Activated naive CD8-positive, alpha-beta T cell (primary cell): ENCODE results near the gene LRP1B.

ENCODE experiments used
- H3K27ac Mint-ChIP-seq: one replicate; pipeline ENCODE4 v1.8.0; 2021; ENCODE audit warnings: mixed read lengths
- H3K27me3 Mint-ChIP-seq: one replicate; pipeline ENCODE4 v1.8.0; 2021; ENCODE audit warnings: mixed read lengths
- H3K36me3 Mint-ChIP-seq: one replicate; pipeline ENCODE4 v1.8.0; 2021; ENCODE audit warnings: mixed read lengths
- H3K4me1 Mint-ChIP-seq: one replicate; pipeline ENCODE4 v1.8.0; 2021; ENCODE audit warnings: low read depth, mixed read lengths
- H3K4me3 Mint-ChIP-seq: one replicate; pipeline ENCODE4 v1.8.0; 2021; ENCODE audit warnings: mild to moderate bottlenecking, mixed read lengths
- H3K9me3 Mint-ChIP-seq: one replicate; pipeline ENCODE4 v1.8.0; 2021; ENCODE audit warnings: low read depth, mixed read lengths

LRP1B gene

DNA sequence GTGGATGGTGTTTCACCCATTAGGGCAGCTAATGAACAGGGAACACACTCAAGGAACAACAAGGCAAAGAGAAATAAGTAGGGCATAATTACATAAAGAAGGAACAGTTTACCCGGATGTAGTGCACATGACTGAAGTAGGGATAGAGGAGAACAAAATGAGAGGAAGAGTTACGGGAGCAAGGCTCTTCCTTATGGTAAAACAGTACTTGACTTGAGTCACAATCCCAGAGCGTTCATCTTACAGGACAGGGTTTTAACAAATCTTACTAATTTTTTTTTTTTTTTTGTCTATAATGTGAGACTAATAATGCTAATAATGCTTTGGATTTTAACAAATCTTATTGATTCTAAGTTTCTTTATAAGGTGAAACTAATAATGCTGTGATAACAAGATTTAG, 1329.5 kb downstream of the LRP1B start:
- no peaks in the 10 kb centered on the region for H3K27me3 Mint-ChIP-seq
- no peak overlapping the region for H3K4me3 Mint-ChIP-seq
- no peak overlapping the region for H3K27ac Mint-ChIP-seq
- no peaks in the 10 kb centered on the region for H3K9me3 Mint-ChIP-seq
- H3K4me1 Mint-ChIP-seq = no peaks in the 10 kb centered on the region
- no peaks in the 10 kb centered on the region for H3K36me3 Mint-ChIP-seq

DNA sequence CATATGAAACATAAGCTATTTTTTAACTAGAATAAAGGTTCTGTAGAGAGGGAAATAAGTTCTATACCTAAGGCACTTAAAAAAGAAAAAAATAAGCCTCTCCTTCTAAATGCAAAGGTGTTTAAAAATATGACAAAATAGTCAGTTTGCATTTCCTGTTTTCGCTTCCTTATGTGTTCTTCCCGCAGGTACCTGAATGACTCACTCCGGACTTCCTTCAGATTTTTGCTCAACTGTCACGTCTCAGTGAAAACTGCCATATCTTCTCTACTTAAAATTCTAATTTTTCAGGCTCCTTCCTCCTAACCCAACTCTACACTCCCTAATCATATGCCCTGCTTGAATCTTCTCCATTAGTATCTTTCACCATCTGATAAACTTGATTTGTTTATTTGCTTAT, 1333.1 kb downstream of the LRP1B start:
- Mint-ChIP-seq H3K27me3 (no peaks in the 10 kb centered on the region), H3K4me1 (no peaks in the 10 kb centered on the region), H3K27ac (no peak overlapping the region), H3K4me3 (no peak overlapping the region), H3K9me3 (no peaks in the 10 kb centered on the region), H3K36me3 (no peaks in the 10 kb centered on the region)

DNA sequence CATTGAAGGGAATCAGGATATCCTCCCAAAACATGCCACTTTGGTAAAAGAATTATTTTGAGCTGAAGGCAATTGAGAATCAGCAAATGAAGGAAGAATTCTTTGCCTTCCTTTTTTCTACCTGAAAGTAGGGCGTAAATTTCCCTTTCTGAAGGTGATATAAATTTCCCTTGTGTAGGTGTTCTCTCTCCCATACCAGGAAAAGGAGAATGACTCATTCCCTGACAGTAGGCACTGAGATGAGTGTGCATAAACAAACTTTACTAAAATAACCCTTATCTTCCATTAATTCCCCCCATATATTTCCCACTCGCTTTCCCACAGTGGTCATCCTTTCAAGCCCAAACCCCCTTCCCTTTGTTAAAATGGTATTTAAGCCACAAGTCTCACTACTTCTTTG, 1339.0 kb downstream of the LRP1B start:
- Mint-ChIP-seq H3K27ac (no peak overlapping the region), H3K4me1 (no peaks in the 10 kb centered on the region), H3K36me3 (no peaks in the 10 kb centered on the region), H3K4me3 (no peak overlapping the region), H3K9me3 (peaks cover 3% of the 10 kb centered on the region), H3K27me3 (no peaks in the 10 kb centered on the region)

DNA sequence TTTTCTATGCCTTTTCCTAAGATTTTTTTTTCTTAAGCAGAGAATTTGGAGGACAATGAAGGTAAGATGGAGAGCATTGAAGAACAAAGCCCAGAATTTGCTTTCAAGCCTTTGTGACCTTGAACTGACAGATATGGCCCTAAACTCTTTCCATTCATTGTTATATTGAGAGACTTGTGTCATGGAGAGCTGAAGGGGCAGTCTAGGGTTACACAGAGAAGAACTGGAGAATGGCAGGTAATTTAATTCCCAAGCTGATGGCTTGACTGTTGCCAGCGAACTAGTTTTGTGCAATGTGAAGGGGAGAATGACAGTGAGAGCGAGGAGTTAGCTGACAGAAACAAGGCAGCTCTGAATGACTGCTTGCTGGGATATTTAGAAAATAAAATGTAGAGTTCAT, 1344.2 kb downstream of the LRP1B start:
- Mint-ChIP-seq H3K9me3 (peaks cover 6% of the 10 kb centered on the region), H3K36me3 (no peaks in the 10 kb centered on the region), H3K4me1 (no peaks in the 10 kb centered on the region), H3K27ac (no peak overlapping the region), H3K4me3 (no peak overlapping the region), H3K27me3 (no peaks in the 10 kb centered on the region)

DNA sequence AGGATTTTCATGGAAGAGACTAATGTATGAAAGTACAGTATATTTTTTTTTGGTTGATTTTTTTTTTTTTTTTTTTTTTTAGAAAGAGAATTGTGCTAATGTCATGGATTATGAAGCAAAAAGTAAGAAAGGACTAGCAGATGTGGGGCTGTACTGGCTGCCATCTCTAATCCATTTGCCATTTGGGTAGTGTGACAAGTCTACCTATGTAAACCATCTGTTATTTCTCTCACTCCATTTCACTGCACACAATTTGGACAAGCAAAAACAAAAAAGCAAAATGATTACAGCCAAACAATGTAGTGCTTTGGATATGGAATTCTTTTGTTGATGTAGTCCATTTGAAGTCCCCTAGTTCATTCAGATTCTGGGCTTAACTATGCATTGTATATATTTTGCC, 1355.4 kb downstream of the LRP1B start:
- Mint-ChIP-seq H3K27ac (no peak overlapping the region), H3K4me1 (no peaks in the 10 kb centered on the region), H3K9me3 (no peaks in the 10 kb centered on the region), H3K36me3 (no peaks in the 10 kb centered on the region), H3K27me3 (no peaks in the 10 kb centered on the region), H3K4me3 (no peak overlapping the region)

DNA sequence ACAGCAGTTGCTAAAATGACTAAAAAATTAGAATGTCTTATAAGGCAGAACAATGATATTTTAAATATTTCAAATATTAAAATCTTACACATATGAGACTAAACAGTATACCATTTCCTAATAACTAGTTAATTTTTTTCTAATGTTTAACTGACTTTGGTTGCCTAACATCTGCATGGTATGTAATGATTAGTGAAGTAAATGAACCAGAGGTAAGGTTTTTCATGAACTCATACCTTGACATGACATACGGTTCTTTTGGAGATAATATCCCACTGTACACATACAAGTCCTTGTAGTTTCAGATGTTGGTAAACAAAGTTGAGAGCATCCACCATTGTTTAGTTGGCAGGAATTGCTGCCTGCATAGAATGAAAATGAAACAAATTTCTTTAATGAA, 1360.2 kb downstream of the LRP1B start:
- Mint-ChIP-seq H3K36me3 (no peaks in the 10 kb centered on the region), H3K9me3 (no peaks in the 10 kb centered on the region), H3K27ac (no peak overlapping the region)

DNA sequence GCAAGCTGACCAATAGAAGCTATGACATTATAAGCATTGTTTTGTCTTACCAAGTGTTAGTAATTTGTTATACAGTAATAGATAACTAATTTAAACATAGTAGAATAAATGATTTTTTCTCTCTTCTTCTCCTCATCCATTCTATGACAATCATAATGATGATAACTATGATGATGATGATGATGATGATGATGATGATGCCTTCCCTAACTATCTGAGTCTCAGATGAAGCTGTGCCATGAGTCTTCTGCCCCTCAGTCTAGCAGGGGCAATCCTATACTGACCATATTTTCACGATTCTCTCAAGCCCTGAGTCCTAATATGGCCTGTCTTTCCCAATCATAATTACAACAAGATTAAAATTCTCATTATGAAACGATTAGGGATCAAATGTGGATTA, 1369.0 kb downstream of the LRP1B start:
- no peak overlapping the region for H3K27ac Mint-ChIP-seq
- no peaks in the 10 kb centered on the region for H3K36me3 Mint-ChIP-seq
- no peak overlapping the region for H3K4me3 Mint-ChIP-seq
- H3K27me3 Mint-ChIP-seq = no peaks in the 10 kb centered on the region
- no peaks in the 10 kb centered on the region for H3K9me3 Mint-ChIP-seq
- H3K4me1 Mint-ChIP-seq = no peaks in the 10 kb centered on the region

More for the DNA sequence above, 1360.2 kb downstream of the LRP1B start:
- H3K4me1 Mint-ChIP-seq = no peaks in the 10 kb centered on the region
- H3K27me3 Mint-ChIP-seq = no peaks in the 10 kb centered on the region
- H3K4me3 Mint-ChIP-seq = no peak overlapping the region

DNA sequence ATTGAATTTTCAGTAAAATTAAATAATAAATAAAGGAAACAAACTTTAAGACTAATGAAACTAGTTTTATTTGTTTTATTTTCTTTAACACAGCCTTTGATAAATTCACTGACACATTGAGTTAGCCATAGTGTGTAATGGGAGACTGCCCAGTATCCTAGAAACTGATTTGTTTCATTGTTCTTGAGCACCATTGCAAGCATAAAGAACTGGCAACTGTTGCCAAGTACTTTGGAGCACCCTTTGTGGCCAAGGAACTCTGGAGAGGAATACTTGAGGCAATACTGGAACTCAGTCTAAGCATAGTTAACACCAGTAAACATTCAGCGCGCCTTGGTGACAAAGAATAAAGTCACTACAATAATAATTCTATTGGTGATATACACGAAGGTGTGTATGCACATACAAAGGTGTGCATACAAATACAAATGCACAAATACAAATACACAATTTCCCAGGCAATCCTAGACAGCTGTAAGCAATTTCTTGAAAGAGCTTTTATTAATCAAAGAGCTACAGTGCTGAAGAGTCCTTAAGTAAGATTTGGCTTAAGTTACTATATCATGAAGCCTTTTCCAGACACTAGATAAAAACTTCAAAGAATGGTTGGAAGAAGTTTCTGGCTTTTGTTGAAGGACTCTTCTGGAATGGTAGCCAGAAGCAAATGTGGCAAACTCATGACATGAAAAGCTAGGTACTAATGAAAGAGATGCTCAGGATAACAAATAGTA, 1371.2 kb downstream of the LRP1B start:
- Mint-ChIP-seq H3K4me1 (no peaks in the 10 kb centered on the region), H3K9me3 (peaks cover 3% of the 10 kb centered on the region), H3K36me3 (no peaks in the 10 kb centered on the region)

DNA sequence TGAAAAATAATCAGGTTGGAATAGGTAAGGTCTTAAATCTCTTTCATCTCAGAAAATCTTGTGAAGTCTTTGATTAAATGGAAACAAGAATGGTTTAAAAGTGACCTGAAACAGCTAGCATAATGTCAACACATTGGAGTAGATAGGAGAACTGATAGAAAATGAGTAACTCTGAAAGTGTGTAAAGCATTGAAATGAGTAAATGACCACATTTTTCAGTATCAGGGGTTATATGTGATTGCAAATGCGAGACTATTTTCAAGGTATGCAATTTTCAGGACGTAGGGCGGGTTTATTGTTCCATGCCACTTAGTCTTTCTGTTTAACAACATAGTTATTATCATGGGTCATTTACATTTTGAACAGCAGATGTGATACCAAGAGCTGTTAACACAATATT, 1383.2 kb downstream of the LRP1B start:
- Mint-ChIP-seq H3K36me3 (no peaks in the 10 kb centered on the region), H3K27me3 (no peaks in the 10 kb centered on the region), H3K4me3 (no peak overlapping the region), H3K9me3 (peaks cover 10% of the 10 kb centered on the region), H3K4me1 (no peaks in the 10 kb centered on the region), H3K27ac (no peak overlapping the region)

More for the DNA sequence above, 1371.2 kb downstream of the LRP1B start:
- Mint-ChIP-seq H3K27me3 (no peaks in the 10 kb centered on the region), H3K27ac (no peak overlapping the region), H3K4me3 (no peak overlapping the region)

DNA sequence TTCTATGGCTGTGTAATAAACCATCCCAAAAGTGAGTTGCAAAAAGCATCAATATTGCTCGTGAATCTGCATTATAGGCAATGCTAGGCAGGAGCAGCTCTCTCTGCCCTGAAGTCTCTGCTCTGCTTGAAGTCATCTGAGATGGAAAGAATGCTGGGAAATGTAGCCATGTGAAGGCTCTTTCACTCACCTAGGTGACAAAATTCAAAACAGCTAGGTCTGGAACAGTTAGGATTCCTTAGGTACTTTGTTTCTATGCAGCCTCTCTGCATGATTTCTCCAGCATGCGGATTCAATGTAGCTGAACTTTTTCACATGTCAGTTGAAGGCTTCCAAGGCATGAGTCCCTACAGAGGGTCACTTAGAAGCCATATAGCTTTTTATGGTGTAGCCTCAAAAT, 1383.7 kb downstream of the LRP1B start:
- peaks cover 10% of the 10 kb centered on the region for H3K9me3 Mint-ChIP-seq
- H3K27me3 Mint-ChIP-seq = no peaks in the 10 kb centered on the region
- no peak overlapping the region for H3K4me3 Mint-ChIP-seq
- no peaks in the 10 kb centered on the region for H3K36me3 Mint-ChIP-seq
- H3K27ac Mint-ChIP-seq = no peak overlapping the region
- H3K4me1 Mint-ChIP-seq = no peaks in the 10 kb centered on the region

DNA sequence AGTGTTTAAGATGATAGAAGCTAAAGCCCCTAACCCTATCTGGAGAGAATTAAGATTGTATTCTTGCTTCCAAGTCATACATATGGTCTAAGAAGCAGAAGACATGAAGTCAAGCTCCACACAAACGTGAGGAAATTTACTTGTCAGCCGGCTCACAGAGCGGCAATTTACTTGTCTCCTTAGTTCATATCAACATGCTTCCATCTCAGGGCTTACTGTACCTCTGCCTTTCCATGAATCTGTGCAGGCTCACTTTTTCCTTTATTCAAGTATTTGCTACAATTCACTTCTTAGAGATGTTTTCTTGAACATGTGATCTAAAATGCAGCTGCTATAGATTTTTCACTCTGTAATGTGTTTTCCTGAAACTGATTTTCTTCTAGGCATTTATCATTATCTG, 1386.4 kb downstream of the LRP1B start:
- no peak overlapping the region for H3K4me3 Mint-ChIP-seq
- H3K27me3 Mint-ChIP-seq = no peaks in the 10 kb centered on the region
- no peaks in the 10 kb centered on the region for H3K36me3 Mint-ChIP-seq
- H3K4me1 Mint-ChIP-seq = no peaks in the 10 kb centered on the region
- H3K27ac Mint-ChIP-seq = no peak overlapping the region
- H3K9me3 Mint-ChIP-seq = peaks cover 10% of the 10 kb centered on the region

DNA sequence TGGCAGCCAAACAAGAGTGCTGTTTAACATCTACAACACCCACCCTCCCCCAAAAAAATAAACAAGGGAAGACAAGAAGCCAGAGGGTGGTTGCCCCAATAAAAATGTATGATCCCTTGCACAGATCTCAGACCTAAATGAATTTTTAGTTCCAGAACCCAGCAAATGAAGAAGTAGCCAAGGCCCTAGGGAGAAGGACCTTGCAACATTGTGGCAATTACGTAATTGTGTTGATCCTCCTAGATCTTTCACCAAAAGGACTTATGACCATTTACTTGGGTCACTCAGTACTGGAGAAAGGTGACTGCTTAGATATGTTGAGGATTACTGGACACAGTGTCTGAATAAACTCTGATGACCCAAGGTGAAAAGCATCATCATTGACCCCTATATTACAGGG, 1393.8 kb downstream of the LRP1B start:
- no peaks in the 10 kb centered on the region for H3K4me1 Mint-ChIP-seq
- H3K27me3 Mint-ChIP-seq = no peaks in the 10 kb centered on the region
- peaks cover 20% of the 10 kb centered on the region for H3K9me3 Mint-ChIP-seq
- H3K4me3 Mint-ChIP-seq = no peak overlapping the region
- H3K36me3 Mint-ChIP-seq = no peaks in the 10 kb centered on the region
- no peak overlapping the region for H3K27ac Mint-ChIP-seq

DNA sequence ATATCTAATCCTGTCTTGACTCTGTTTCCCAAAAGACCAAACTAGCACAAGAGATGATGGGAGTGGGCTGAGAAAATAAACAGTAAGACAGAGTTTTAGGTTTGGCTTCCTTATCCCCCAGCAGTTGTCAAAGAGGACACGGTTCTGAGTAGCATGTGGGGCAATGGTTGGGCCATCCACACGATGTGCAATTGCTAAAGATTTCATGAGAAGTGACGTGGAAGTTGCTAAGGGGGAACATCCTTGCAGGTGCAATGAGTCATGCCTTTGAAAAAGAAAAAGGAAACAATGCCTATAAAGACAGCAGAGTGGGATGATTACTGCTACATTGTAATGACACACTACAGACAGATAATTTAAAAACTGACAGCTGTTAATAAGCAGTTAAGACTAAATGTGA, 1395.8 kb downstream of the LRP1B start:
- H3K4me1 Mint-ChIP-seq = no peaks in the 10 kb centered on the region
- peaks cover 24% of the 10 kb centered on the region for H3K9me3 Mint-ChIP-seq
- H3K4me3 Mint-ChIP-seq = no peak overlapping the region
- H3K27me3 Mint-ChIP-seq = no peaks in the 10 kb centered on the region
- H3K36me3 Mint-ChIP-seq = no peaks in the 10 kb centered on the region
- no peak overlapping the region for H3K27ac Mint-ChIP-seq

DNA sequence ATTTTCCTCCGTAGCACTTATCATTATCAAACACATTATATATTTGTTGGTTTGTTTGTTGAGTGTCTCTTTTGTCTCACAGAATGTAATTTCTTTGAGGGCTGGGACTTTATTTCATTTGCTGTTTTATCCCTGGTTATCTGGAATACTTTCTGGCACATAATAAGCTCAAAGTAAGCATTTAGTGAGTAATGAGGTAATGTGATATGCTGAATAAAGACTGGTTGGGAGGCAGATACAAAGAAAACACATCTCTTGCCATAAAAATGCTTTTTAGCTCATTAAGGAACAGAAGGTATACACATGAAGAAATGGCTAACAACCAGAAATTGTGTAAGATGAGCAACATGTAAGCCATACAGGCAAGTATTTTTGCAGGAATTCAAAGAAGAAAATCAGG, 1411.8 kb downstream of the LRP1B start:
- peaks cover 20% of the 10 kb centered on the region for H3K9me3 Mint-ChIP-seq
- no peaks in the 10 kb centered on the region for H3K4me1 Mint-ChIP-seq
- H3K27ac Mint-ChIP-seq = no peak overlapping the region

DNA sequence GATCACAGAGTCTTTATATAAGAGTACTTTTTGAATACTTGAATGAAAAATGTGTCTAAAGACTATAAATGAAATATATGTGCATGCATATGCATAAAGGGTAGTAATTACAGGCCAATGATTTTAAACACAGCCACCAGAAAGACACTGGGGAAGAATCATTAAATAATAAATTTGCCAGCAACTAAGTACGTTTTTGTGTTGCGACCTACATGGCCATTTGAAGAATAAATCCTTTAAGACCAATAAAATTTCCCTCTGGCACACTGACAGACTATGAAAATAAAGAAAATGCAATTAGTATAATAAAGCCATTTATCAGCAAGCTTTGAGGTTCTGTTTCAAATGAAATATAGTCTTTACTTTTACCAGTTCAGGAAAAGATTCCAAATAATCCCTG, 1413.3 kb downstream of the LRP1B start:
- Mint-ChIP-seq H3K36me3 (no peaks in the 10 kb centered on the region), H3K9me3 (peaks cover 16% of the 10 kb centered on the region), H3K4me3 (no peak overlapping the region), H3K27me3 (no peaks in the 10 kb centered on the region), H3K27ac (no peak overlapping the region), H3K4me1 (no peaks in the 10 kb centered on the region)

More for the DNA sequence above, 1411.8 kb downstream of the LRP1B start:
- H3K4me3 Mint-ChIP-seq = no peak overlapping the region
- H3K36me3 Mint-ChIP-seq = no peaks in the 10 kb centered on the region
- H3K27me3 Mint-ChIP-seq = no peaks in the 10 kb centered on the region

DNA sequence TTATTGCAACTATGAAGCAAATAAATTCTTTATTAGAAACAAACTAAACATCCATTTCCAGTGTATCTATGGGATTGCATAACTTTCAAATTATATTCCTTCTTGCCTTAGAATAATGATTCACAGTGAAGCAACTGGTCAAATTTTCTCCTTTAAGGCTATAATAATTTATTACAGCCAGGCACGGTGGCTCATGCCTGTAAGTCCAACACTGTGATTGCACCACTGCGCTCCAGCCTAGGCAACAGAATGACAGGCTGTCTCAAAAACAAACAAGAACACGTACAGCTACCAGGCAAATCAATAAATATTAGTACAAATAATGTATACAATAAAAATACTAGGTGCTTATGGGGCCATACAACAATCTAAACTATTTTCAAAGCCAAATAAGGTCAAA, 1416.2 kb downstream of the LRP1B start:
- Mint-ChIP-seq H3K27me3 (no peaks in the 10 kb centered on the region), H3K27ac (no peak overlapping the region), H3K4me3 (no peak overlapping the region), H3K9me3 (peaks cover 9% of the 10 kb centered on the region), H3K36me3 (no peaks in the 10 kb centered on the region), H3K4me1 (no peaks in the 10 kb centered on the region)
